GM23338 (cell line): ENCODE results near the gene CAPZB. TPM values are rescaled to one million over a fixed set of nuclear protein-coding genes. Genes with fewer than 3 reads are reported as not detected.

Source experiments
- ATAC-seq: fragments of 200-7000 bp; cut with Tn5 transposase; 3 replicates; pipeline ENCODE4 v1.9.1; 2020
- DNase-seq: peaks from one replicate; pipeline ENCODE4 v3.0.0-alpha.2; 2015; ENCODE audit warnings: low spot score
- H2AFZ ChIP-seq: fragments of 200-600 bp; sonication (generic); 2 replicates; pipeline ENCODE4 v1.8.0; 2016; ENCODE audit warnings: antibody characterized with exemption, mild to moderate bottlenecking, moderate library complexity
- H3F3A ChIP-seq: fragments of 200-600 bp; sonication (generic); replicated peaks from 2 replicates; pipeline ENCODE4 v1.8.0; 2017; ENCODE audit warnings: antibody characterized with exemption, mixed run types, low read depth
- H3K27ac ChIP-seq: fragments of 200-600 bp; sonication (generic); 2 replicates; pipeline ENCODE4 v1.6.1; 2016; ENCODE audit warnings: low read depth
- H3K27me3 ChIP-seq: fragments of 200-600 bp; sonication (generic); 2 replicates; pipeline ENCODE4 v1.8.0; 2016; ENCODE audit warnings: mild to moderate bottlenecking, mixed run types, moderate library complexity; ENCODE audit not compliant: insufficient read depth
- H3K36me3 ChIP-seq: fragments of 200-600 bp; sonication (generic); 2 replicates; pipeline ENCODE4 v1.8.0; 2016; ENCODE audit warnings: mild to moderate bottlenecking; ENCODE audit not compliant: insufficient read depth
- H3K4me1 ChIP-seq: fragments of 200-600 bp; sonication (generic); 2 replicates; pipeline ENCODE4 v1.8.0; 2016; ENCODE audit warnings: mild to moderate bottlenecking, moderate library complexity; ENCODE audit not compliant: insufficient read depth
- H3K4me2 ChIP-seq: fragments of 200-600 bp; sonication (generic); 2 replicates; pipeline ENCODE4 v1.7.1; 2017; ENCODE audit warnings: mixed run types
- H3K4me3 ChIP-seq: fragments of 200-600 bp; sonication (generic); 2 replicates; pipeline ENCODE4 v1.6.1; 2016; ENCODE audit warnings: mixed run types
- H3K79me2 ChIP-seq: fragments of 200-600 bp; sonication (generic); replicated peaks from 2 replicates; pipeline ENCODE4 v1.8.0; 2017; ENCODE audit warnings: mild to moderate bottlenecking; ENCODE audit not compliant: insufficient read depth
- H3K9me2 ChIP-seq: fragments of 200-600 bp; sonication (generic); 2 replicates; pipeline ENCODE4 v1.8.0; 2017; ENCODE audit not compliant: insufficient read depth
- H4K20me1 ChIP-seq: fragments of 200-600 bp; sonication (generic); replicated peaks from 2 replicates; pipeline ENCODE4 v1.8.0; 2017; ENCODE audit warnings: mild to moderate bottlenecking; ENCODE audit not compliant: insufficient read depth
- H3K27ac Mint-ChIP-seq: 2 replicates; pipeline ENCODE4 v1.8.0; 2020; ENCODE audit warnings: inconsistent platforms, mild to moderate bottlenecking, moderate library complexity, mixed read lengths
- H3K27me3 Mint-ChIP-seq: 3 replicates; pipeline ENCODE4 v1.8.0; 2022; ENCODE audit warnings: low read depth, mild to moderate bottlenecking, moderate library complexity, mixed read lengths, inconsistent platforms; ENCODE audit not compliant: insufficient read depth, poor library complexity
- H3K36me3 Mint-ChIP-seq: 3 replicates; pipeline ENCODE4 v1.8.0; 2021; ENCODE audit warnings: low read depth, mild to moderate bottlenecking, inconsistent platforms, moderate library complexity, mixed read lengths
- H3K4me1 Mint-ChIP-seq: 3 replicates; pipeline ENCODE4 v1.8.0; 2020; ENCODE audit warnings: mild to moderate bottlenecking, inconsistent platforms, mixed read lengths
- H3K4me3 Mint-ChIP-seq: 3 replicates; pipeline ENCODE4 v1.8.0; 2021; ENCODE audit warnings: moderate library complexity, mild to moderate bottlenecking, inconsistent platforms, mixed read lengths
- H3K9me3 Mint-ChIP-seq: 3 replicates; pipeline ENCODE4 v1.8.0; 2020; ENCODE audit warnings: moderate library complexity, mild to moderate bottlenecking, inconsistent platforms, mixed read lengths
- CTCF ChIP-seq, 2 experiments: fragments of 200-600 bp in 1 of 2; sonication (generic) in 1 of 2; conservative IDR thresholded peaks; 2 replicates each; pipeline versions ENCODE4 v1.5.1 to v1.6.1; 2016 to 2017; ENCODE audit warnings: antibody characterized with exemption in 2 of 2, low read depth in 2 of 2, mild to moderate bottlenecking in 2 of 2, moderate library complexity in 1 of 2
- ETS1 ChIP-seq: IDR thresholded peaks from 2 replicates; pipeline ENCODE4 v1.6.1; 2016; ENCODE audit warnings: antibody characterized with exemption
- EZH2 ChIP-seq: fragments of 200-600 bp; sonication (generic); IDR thresholded peaks from one replicate; pipeline ENCODE4 v1.8.0; 2017; ENCODE audit warnings: antibody characterized with exemption, mild to moderate bottlenecking, low read depth; ENCODE audit not compliant: unreplicated experiment
- JUNB ChIP-seq: IDR thresholded peaks from one replicate; pipeline ENCODE4 v1.6.1; 2016; ENCODE audit warnings: antibody characterized with exemption; ENCODE audit not compliant: unreplicated experiment
- NANOG ChIP-seq: IDR thresholded peaks from 2 replicates; pipeline ENCODE4 v1.6.1; 2016; ENCODE audit warnings: antibody characterized with exemption, borderline replicate concordance
- POLR2AphosphoS5 ChIP-seq: IDR thresholded peaks from 2 replicates; pipeline ENCODE4 v1.6.1; 2016; ENCODE audit warnings: antibody characterized with exemption, low read depth
- REST ChIP-seq: IDR thresholded peaks from one replicate; pipeline ENCODE4 v1.6.1; 2018; ENCODE audit warnings: antibody characterized with exemption; ENCODE audit not compliant: unreplicated experiment
- STAT1 ChIP-seq: IDR thresholded peaks from one replicate; pipeline ENCODE4 v1.6.1; 2016; ENCODE audit warnings: antibody characterized with exemption; ENCODE audit not compliant: unreplicated experiment
- ZNF114 ChIP-seq: fragments of 250-450 bp; sonication (Bioruptor Pico); IDR thresholded peaks from 2 replicates; pipeline ENCODE4 v1.5.0; 2020; ENCODE audit warnings: mild to moderate bottlenecking, moderate library complexity
- ZNF462 ChIP-seq: fragments of 250-450 bp; sonication (Bioruptor Pico); IDR thresholded peaks from 2 replicates; pipeline ENCODE4 v1.5.0; 2020; ENCODE audit warnings: mild to moderate bottlenecking, moderate library complexity
- polyA plus RNA-seq: library from polyadenylated mRNA; unstranded; fragments of >200 nt; fragmentation: Nextera tagmentation; extraction: Ambion mirVana; gene quantifications from 2 replicates; pipeline ENCODE4 v1.2.1, GENCODE V29; 2016
- total RNA-seq: library from RNA; depleted of rRNA; stranded (reverse); fragments of >200 nt; shearing (Covaris generic); gene quantifications from 2 replicates; pipeline ENCODE4 v1.2.3, GENCODE V29; 2014

CAPZB gene
- total and polyA plus RNA-seq, 2 experiments from 2014 or later, result 195 to 348 TPM

- H3K4me3 Mint-ChIP-seq, result no peak overlapping the region
- H3K27me3 Mint-ChIP-seq, result peaks cover 7% of the 10 kb centered on the region
- Histone ChIP-seq H3F3A (no peaks in the 10 kb centered on the region), H3K27me3 (no peaks in the 10 kb centered on the region), H3K4me1 (no peaks in the 10 kb centered on the region), H3K9me2 (no peaks in the 10 kb centered on the region), H4K20me1 (no peaks in the 10 kb centered on the region), H3K79me2 (no peaks in the 10 kb centered on the region), H3K36me3 (no peaks in the 10 kb centered on the region), H3K4me3 (no peak overlapping the region), H3K27ac (no peak overlapping the region), H3K4me2 (no peak overlapping the region), H2AFZ (no peak overlapping the region)
- no peak overlapping the region for H3K27ac Mint-ChIP-seq
- DNase-seq (no peak), ATAC-seq (no peak)
- H3K9me3 Mint-ChIP-seq, result no peaks in the 10 kb centered on the region; the same call in 2 of the 3 replicates
- TF ChIP-seq ZNF114 (CRISPR knock-in tag), result no peak
- TF ChIP-seq JUNB, result no peak
- TF ChIP-seq STAT1, result no peak
- TF ChIP-seq REST, result no peak
- no peak for TF ChIP-seq EZH2
- no peak for TF ChIP-seq ETS1
- no peak for TF ChIP-seq POLR2AphosphoS5
- H3K4me1 Mint-ChIP-seq, result no peaks in the 10 kb centered on the region
- H3K36me3 Mint-ChIP-seq, result no peaks in the 10 kb centered on the region
These were observed 44.3 kb upstream of the CAPZB start for GRCh38 chr1:19529664-19530063.

- H3K27ac Mint-ChIP-seq, result no peak overlapping the region
- H3K79me2 ChIP-seq, result no peaks in the 10 kb centered on the region
- H3K4me3 ChIP-seq, result no peak overlapping the region
- H3K9me2 ChIP-seq, result no peaks in the 10 kb centered on the region
- no peak for DNase-seq
- H3K4me1 ChIP-seq, result no peaks in the 10 kb centered on the region
- H3K27ac ChIP-seq, result no peak overlapping the region
- H3K36me3 Mint-ChIP-seq, result no peaks in the 10 kb centered on the region
- no peaks in the 10 kb centered on the region for H3F3A ChIP-seq
- H3K36me3 ChIP-seq, result no peaks in the 10 kb centered on the region
- H3K9me3 Mint-ChIP-seq, result no peaks in the 10 kb centered on the region; the same call in 2 of the 3 replicates
- no peaks in the 10 kb centered on the region for H4K20me1 ChIP-seq
- no peaks in the 10 kb centered on the region for H3K4me1 Mint-ChIP-seq
- no peak overlapping the region for H3K4me2 ChIP-seq
- H3K27me3 Mint-ChIP-seq, result peaks cover 7% of the 10 kb centered on the region
- no peak overlapping the region for H3K4me3 Mint-ChIP-seq
- no peak for ATAC-seq
- no peaks in the 10 kb centered on the region for H3K27me3 ChIP-seq
- no peak overlapping the region for H2AFZ ChIP-seq
- TF ChIP-seq ZNF462 (no peak), JUNB (no peak), NANOG (no peak), EZH2 (no peak), ZNF114 (CRISPR knock-in tag) (no peak), CTCF (conservative IDR thresholded peaks at IDR 0.05; ENCODE audit: low read depth in 2 of 2) (no peak)
These were observed 43.1 kb upstream of the CAPZB start for GRCh38 chr1:19528438-19528837.
